Hepatocyte (in vitro differentiated cells): Measurements from ENCODE around the gene ABI3. TPM values are rescaled to one million over a fixed set of nuclear protein-coding genes. Genes with fewer than 3 reads are reported as not detected.

Experiments used
- DNase-seq: peaks from one replicate; pipeline ENCODE4 v3.0.0-alpha.2; 2016; ENCODE audit warnings: low spot score
- H2AFZ ChIP-seq: fragments of 200-600 bp; sonication (generic); 2 replicates; pipeline ENCODE4 v1.6.0; 2016; ENCODE audit warnings: antibody characterized with exemption, mild to moderate bottlenecking
- H3K27ac ChIP-seq: fragments of 200-600 bp; sonication (generic); 2 replicates; pipeline ENCODE4 v1.5.1; 2016; ENCODE audit warnings: mild to moderate bottlenecking
- H3K27me3 ChIP-seq: fragments of 200-600 bp; sonication (generic); 2 replicates; pipeline ENCODE4 v1.6.1; 2016
- H3K36me3 ChIP-seq: fragments of 200-600 bp; sonication (generic); replicated peaks from 2 replicates; pipeline ENCODE4 v1.5.1; 2016; ENCODE audit warnings: low read depth; ENCODE audit not compliant: insufficient read depth
- H3K4me1 ChIP-seq: fragments of 200-600 bp; sonication (generic); 2 replicates; pipeline ENCODE4 v1.5.1; 2016; ENCODE audit warnings: mild to moderate bottlenecking, moderate library complexity; ENCODE audit not compliant: insufficient read depth
- H3K4me2 ChIP-seq: fragments of 200-600 bp; sonication (generic); 2 replicates; pipeline ENCODE4 v1.6.0; 2016
- H3K4me3 ChIP-seq: fragments of 200-600 bp; sonication (generic); 2 replicates; pipeline ENCODE4 v1.5.1; 2016; ENCODE audit warnings: mild to moderate bottlenecking
- H3K79me2 ChIP-seq: fragments of 200-600 bp; sonication (generic); 2 replicates; pipeline ENCODE4 v1.6.0; 2017; ENCODE audit warnings: mild to moderate bottlenecking
- H3K9me2 ChIP-seq: fragments of 200-600 bp; sonication (generic); replicated peaks from 2 replicates; pipeline ENCODE4 v1.6.0; 2017; ENCODE audit warnings: mild to moderate bottlenecking; ENCODE audit not compliant: insufficient read depth
- H3K9me3 ChIP-seq: fragments of 200-600 bp; sonication (generic); 2 replicates; pipeline ENCODE4 v1.5.1; 2016; ENCODE audit warnings: low read depth, mild to moderate bottlenecking
- H4K20me1 ChIP-seq: fragments of 200-600 bp; sonication (generic); 2 replicates; pipeline ENCODE4 v1.6.0; 2016; ENCODE audit warnings: mild to moderate bottlenecking; ENCODE audit not compliant: insufficient read depth, poor library complexity, severe bottlenecking
- CTCF ChIP-seq: fragments of 200-600 bp; sonication (generic); IDR thresholded peaks from 2 replicates; pipeline ENCODE4 v1.5.1; 2016; ENCODE audit warnings: antibody characterized with exemption, mild to moderate bottlenecking; ENCODE audit not compliant: poor library complexity
- EZH2 ChIP-seq: fragments of 200-600 bp; sonication (generic); IDR thresholded peaks from 2 replicates; pipeline ENCODE4 v1.6.1; 2016; ENCODE audit warnings: antibody characterized with exemption, mild to moderate bottlenecking, borderline replicate concordance
- EZH2phosphoT487 ChIP-seq: fragments of 200-600 bp; sonication (generic); IDR thresholded peaks from one replicate; pipeline ENCODE4 v1.6.1; 2018; ENCODE audit warnings: antibody characterized with exemption, mild to moderate bottlenecking, low read depth, moderate library complexity; ENCODE audit not compliant: unreplicated experiment, severe bottlenecking
- WGBS: methylation state at CpG from one replicate; pipeline ENCODE4 v1.1.6; 2016; ENCODE audit warnings: low lambda C conversion rate; ENCODE audit errors: missing lambda C conversion rate; 5-methylcytosine and 5-hydroxymethylcytosine counted together
- polyA plus RNA-seq: library from polyadenylated mRNA; unstranded; fragments of >200 nt; fragmentation: Nextera tagmentation; extraction: Ambion mirVana; gene quantifications from 2 replicates; pipeline ENCODE4 v1.2.1, GENCODE V29; 2016
- total RNA-seq: library from RNA; depleted of rRNA; stranded (reverse); fragments of >200 nt; gene quantifications from 2 replicates; pipeline ENCODE4 v1.2.3, GENCODE V29; 2014

The ABI3 gene
- total and polyA plus RNA-seq, 2 experiments from 2014 or later = 0.13 to 0.29 TPM

GRCh38 chr17:49187301-49187700 lies 23.2 kb upstream of the ABI3 start:
- no peaks in the 10 kb centered on the region for H3K9me2 ChIP-seq

GRCh38 chr17:49190932-49191331 lies 19.6 kb upstream of the ABI3 start:
- no peaks in the 10 kb centered on the region for H3K36me3 ChIP-seq
- no peaks in the 10 kb centered on the region for H3K79me2 ChIP-seq
- H3K27ac ChIP-seq = no peak overlapping the region
- peak overlapping the region; percentile 72 for H3K4me2 ChIP-seq
- no peaks in the 10 kb centered on the region for H3K27me3 ChIP-seq
- no peak overlapping the region for H2AFZ ChIP-seq
- no peaks in the 10 kb centered on the region for H3K9me3 ChIP-seq
- no peaks in the 10 kb centered on the region for H3K4me1 ChIP-seq
- DNase-seq = no peak
- no peaks in the 10 kb centered on the region for H3K9me2 ChIP-seq
- no peaks in the 10 kb centered on the region for H4K20me1 ChIP-seq
- WGBS = 85% methylated on average over 4 of the region's 4 CpGs
- TF ChIP-seq CTCF (no peak), EZH2phosphoT487 (no peak), EZH2 (no peak)
- no peak overlapping the region for H3K4me3 ChIP-seq

More at GRCh38 chr17:49187301-49187700, 23.2 kb upstream of the ABI3 start:
- no peak for DNase-seq
- no peaks in the 10 kb centered on the region for H4K20me1 ChIP-seq
- H3K4me3 ChIP-seq = no peak overlapping the region
- no peaks in the 10 kb centered on the region for H3K4me1 ChIP-seq
- H3K36me3 ChIP-seq = no peaks in the 10 kb centered on the region
- no peaks in the 10 kb centered on the region for H3K9me3 ChIP-seq
- H3K79me2 ChIP-seq = no peaks in the 10 kb centered on the region
- no peak overlapping the region for H3K27ac ChIP-seq
- no peak for TF ChIP-seq CTCF
- TF ChIP-seq EZH2 = no peak
- TF ChIP-seq EZH2phosphoT487 = no peak
- no peak overlapping the region for H2AFZ ChIP-seq
- H3K27me3 ChIP-seq = no peaks in the 10 kb centered on the region
- WGBS = 95% methylated on average over 3 of the region's 3 CpGs
- no peak overlapping the region for H3K4me2 ChIP-seq

GRCh38 chr17:49191409-49191916 lies 19.0 kb upstream of the ABI3 start:
- WGBS = 12% methylated on average over 8 of the region's 8 CpGs
- no peaks in the 10 kb centered on the region for H3K9me3 ChIP-seq
- peak overlapping the region; percentile 72 for H3K4me2 ChIP-seq
- no peaks in the 10 kb centered on the region for H3K79me2 ChIP-seq
- no peaks in the 10 kb centered on the region for H3K4me1 ChIP-seq
- DNase-seq = no peak
- TF ChIP-seq CTCF (no peak), EZH2phosphoT487 (no peak), EZH2 (no peak)
- peak overlapping the region; percentile 96 for H3K27ac ChIP-seq
- peak overlapping the region; percentile 77 for H3K4me3 ChIP-seq
- no peaks in the 10 kb centered on the region for H3K36me3 ChIP-seq
- no peaks in the 10 kb centered on the region for H3K9me2 ChIP-seq
- H2AFZ ChIP-seq = peak overlapping the region; percentile 57
- H4K20me1 ChIP-seq = no peaks in the 10 kb centered on the region
- no peaks in the 10 kb centered on the region for H3K27me3 ChIP-seq
